HG02678 (cell line): ENCODE measurements around the gene NAGK.
"Not testable (repeated sequence)": the region's sequence is repeated elsewhere in the genome, so short reads cannot be mapped to it uniquely, and the experiment has no call there.

Source experiments
- ATAC-seq: cut with Tn5 transposase; IDR thresholded peaks from one replicate; pipeline ENCODE4 v1.9.1; 2021; ENCODE audit warnings: mild to moderate bottlenecking, moderate library complexity; ENCODE audit not compliant: unreplicated experiment

The NAGK gene

DNA sequence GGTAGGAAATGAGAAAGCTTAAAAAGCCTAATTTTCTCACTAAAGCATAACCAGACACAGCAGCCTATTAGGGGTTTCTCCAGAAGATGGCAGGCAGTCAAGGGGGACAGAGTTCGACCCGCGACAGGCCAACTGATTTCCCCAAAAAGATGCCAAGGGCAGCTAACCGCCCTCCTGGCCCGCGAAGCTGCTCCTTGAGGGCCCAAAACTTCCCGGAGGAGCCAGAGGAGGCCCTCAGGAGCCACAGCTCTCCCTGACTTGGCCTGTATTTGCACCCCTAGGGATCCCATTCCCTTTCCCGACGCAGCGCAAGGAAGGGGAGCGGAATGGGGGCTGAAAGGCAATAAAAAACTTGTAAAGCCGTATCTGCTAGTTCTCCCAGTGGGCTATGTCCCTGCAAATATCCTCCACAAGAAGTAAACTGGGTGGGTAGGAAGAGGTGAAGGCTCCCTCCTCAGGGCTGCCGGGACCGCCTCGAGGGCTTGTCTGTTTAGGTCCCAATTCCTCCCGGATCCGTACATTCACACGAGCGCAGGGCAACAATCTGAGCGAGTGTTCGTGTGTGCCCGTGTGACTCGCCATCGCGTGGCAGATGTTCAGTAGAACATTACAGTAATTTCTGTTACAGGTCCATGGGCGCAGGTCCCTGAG, 756 bp upstream of the NAGK start:
- ATAC-seq = peak; percentile 1

DNA sequence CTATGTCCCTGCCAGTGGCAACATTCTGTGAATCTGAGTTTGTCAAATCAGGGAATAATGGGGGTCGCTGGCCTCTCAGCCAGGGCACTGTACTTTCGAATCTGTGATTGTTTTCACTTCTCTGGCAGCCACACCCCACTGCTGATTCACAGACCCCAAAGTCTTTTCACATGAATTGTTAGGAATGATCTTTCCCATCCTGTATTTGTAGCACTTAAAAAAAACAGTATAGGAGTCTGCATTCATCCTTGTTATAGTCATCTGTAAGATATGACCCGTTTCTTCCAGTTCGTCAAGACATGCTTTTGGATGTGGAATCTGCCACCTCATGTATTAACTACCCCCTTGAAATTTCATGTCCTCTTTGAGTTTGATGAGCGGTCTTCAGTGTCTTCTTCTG, 928 bp downstream of the NAGK start:
- ATAC-seq = no peak

DNA sequence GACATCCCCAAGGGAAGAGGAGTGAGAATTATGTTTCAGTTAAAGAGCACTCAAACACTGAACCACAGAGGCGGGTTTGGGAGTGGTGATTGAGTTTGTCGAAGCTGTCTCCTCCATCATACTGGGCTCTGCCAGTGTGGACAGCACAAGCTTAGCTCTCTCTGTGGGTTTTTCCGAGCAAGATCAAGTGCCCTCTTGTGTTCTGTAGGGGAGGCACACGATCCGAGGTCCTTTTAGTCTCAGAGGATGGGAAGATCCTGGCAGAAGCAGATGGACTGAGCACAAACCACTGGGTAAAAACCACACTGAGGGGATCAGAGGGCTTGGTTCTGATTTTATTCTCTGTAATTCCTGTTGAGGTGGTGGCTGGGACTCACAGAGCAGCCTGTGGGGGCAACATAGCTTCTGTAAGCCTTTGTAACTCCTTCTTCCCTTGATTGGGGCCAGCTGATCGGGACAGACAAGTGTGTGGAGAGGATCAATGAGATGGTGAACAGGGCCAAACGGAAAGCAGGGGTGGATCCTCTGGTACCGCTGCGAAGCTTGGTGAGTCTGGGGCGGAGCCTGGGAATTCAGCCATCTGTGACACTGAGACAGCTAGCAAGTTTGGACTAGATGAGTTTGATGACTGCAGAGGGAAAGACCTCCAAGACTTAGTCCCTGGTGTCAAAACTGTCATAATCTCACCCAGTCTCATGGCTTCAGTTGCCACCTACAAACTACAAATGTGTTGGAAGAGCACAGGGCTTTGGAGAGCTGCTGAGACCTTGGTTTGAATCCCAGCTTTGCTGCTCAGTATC, 2.0 kb downstream of the NAGK start:
- ATAC-seq = no peak

GRCh38 chr2:71071681-71072398, 3.4 kb downstream of the NAGK start:
- ATAC-seq = peak; percentile 45

DNA sequence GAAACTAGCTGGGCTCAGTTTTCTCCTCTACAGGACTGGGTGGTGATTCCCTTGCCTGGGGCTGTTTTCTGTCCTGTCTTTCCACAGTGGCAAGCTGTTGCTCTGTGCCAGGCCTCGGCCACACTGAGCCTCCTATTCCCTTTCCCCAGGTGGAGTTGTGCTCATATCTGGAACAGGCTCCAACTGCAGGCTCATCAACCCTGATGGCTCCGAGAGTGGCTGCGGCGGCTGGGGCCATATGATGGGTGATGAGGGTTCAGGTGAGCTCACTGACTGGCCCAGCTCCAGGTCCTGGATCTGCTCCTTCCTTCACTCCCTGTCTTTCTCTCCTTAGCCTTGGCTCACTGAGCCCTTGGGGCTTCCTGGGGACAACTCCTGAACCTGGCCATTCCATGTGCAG, 4.0 kb downstream of the NAGK start:
- no peak for ATAC-seq

- no peak for ATAC-seq
Measured at GRCh38 chr2:71073475-71073874, 5.0 kb downstream of the NAGK start.

DNA sequence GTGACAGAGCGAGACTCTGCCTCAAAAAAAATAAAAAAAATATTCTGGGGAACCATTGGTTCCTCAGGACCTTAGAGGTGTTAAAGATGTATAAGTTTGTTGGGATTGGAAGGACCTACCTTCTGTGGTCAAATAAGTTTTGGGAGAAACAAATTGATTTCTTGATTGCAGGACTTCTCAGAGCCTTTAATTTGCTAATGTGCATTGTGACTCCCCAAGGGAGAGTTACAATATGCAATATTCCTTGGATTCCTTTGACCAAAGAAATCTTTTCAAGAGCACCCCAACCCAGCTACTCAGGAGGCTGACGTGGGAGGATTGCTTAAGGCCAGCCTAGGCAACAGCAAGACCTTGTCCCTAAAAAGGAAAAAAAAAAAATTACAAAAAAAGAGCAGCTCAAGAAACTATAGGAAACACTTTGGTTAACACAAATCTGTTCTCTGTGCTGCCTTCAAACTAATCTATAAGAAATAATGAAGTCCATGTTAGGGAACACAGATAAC, 6.5 kb downstream of the NAGK start:
- no peak for ATAC-seq

DNA sequence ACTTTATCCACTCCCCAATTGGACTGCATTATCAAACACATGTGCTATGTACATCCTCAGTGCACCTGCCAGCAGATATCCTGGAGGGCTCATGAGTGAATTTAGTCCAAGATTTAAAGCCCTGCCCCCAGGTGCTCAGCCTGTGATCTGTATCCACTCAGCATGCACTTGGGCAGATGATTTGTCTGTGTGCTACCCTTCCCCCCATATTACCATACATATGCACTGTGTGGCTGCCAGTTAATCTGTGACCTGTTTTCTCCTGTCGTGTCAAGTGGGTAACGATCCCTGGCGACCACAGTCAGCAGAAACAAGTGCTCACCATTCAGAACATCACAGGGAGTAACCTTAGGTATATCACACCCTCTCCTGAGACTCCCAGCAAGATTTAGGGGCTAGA, 10.2 kb downstream of the NAGK start:
- ATAC-seq = no peak

DNA sequence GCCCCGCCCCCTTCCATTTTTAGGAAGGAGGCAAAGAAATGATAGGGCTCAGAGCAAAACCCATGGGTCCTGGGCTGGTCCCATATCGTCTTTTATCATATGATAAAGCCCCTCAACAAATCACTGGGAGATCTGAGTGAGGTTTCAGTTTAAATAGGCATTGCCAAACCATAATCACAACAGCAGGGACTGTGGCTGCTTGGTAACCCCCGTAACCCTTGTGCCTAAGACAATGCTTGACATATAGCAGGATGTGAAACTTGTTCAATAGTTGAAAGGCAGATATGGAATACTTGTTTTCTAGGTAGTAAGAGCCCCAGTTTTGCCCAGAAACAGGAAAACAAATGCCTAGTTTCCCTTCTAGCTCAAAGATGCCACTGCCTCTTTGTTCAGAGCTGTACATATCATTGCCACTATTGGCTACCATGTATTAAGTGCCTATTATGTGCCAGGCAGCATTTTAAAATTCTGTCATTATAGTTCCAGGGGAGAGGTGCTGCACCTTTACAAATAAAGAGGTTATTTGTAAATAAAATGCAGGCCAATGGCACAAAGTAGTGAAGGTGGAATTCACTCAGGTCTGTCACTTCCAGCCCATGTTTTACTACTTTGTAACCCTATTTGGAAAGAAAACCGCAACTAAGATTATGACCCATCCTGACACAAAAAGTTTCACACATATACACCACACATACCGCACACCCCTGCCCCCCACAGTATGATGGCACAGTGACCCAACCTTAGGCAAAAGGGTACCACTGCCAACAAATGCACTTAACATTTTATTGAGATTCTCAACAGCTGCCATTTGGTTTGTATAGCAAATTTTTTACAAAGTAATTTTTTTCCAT, 14.2 kb downstream of the NAGK start:
- peak; percentile 46 for ATAC-seq

DNA sequence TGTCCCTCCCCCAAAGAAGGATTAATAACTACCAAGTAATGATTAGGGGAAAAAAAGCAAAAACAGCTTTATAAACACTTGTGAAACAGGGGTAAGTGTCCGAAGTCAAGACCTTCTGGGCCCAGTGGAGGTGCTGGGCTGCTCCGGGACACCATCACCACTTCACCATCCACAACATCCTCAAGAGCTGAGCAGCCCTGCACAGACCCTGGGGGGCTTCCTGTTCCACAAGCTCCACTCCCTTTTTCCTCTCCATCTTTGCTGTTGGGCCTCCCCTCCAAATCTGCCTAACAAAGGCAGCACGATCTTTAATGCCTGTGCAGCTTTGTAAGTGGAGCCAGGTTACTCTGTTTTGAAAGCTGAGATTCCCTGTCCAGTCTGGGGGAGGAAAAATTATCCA, 14.8 kb downstream of the NAGK start:
- not testable (repeated sequence) for ATAC-seq

DNA sequence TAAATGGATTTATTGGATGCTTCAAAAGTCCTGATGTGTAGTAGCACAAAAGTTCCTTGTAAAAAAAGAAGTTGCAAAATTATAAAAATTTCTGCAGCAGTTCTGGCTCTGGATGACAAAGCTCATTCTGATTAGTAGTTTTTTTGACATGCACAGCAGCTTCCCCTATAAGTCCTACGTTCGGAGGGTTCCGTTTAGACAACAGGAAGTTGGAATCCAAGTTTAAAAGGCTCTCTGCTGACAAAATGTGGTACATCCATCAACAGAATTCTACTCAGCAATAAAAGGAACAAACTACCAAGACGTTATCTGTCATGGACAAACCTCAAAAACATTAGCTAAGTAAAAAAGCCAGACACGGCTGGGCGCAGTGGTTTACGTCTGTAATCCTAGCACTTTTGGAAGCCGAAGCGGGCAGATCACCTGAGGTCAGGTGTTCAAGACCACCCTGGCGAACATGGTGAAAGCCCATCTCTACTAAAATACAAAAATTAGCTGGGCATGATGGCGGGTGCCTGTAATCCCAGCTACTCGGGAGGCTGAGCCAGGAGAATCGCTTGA, 15.4 kb downstream of the NAGK start:
- ATAC-seq = not testable (repeated sequence)

DNA sequence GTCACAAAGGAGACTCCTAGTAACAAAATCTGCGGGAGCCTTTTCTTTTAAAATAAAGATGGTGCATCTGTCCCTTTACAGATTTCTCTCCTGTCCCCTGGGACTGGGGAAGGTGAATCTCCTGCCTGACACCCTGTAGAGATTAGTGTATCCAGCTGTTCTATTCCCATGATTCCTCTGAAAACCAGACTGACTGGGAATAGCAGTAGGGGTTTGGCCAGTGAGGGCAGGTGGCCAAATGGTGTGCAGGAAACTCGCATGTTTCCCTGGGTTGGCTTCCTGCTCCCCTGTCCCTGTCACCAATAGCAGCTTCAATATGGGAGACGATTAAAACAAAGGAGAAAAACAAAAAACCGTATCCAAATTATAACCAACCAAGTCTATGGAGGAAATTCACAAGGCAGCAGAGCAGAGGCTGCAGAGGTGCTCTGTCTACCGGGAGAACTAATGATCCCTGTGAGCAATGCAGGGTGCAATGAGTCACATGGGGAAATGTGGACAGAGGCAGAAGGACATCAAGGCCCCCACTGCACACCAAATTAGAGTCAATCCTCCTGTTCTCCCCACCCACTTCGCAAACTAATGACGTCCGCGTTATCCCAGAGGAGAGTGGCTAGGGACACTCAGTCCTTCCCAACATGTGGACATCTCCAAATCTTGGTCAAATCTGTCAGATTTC, 17.0 kb downstream of the NAGK start:
- not testable (repeated sequence) for ATAC-seq

- not testable (repeated sequence) for ATAC-seq
Measured at GRCh38 chr2:71089475-71089874, 21.0 kb downstream of the NAGK start.

DNA sequence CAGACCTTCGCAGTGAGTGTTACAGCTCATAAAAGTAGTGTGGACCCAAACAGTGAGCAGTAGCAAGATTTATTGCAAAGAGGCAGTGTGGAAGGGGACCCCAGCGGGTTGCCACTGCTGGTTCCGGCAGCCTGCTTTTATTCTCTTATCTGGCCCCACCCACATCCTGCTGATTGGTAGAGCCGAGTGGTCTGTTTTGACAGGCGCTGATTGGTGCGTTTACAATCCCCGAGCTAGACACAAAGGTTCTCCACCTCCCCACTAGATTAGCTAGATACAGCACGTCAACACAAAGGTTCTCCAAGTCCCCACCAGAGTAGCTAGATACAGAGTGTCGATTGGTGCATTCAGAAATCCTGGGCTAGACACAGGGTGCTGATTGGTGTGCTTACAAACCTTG, 23.4 kb downstream of the NAGK start:
- ATAC-seq = not testable (repeated sequence)

DNA sequence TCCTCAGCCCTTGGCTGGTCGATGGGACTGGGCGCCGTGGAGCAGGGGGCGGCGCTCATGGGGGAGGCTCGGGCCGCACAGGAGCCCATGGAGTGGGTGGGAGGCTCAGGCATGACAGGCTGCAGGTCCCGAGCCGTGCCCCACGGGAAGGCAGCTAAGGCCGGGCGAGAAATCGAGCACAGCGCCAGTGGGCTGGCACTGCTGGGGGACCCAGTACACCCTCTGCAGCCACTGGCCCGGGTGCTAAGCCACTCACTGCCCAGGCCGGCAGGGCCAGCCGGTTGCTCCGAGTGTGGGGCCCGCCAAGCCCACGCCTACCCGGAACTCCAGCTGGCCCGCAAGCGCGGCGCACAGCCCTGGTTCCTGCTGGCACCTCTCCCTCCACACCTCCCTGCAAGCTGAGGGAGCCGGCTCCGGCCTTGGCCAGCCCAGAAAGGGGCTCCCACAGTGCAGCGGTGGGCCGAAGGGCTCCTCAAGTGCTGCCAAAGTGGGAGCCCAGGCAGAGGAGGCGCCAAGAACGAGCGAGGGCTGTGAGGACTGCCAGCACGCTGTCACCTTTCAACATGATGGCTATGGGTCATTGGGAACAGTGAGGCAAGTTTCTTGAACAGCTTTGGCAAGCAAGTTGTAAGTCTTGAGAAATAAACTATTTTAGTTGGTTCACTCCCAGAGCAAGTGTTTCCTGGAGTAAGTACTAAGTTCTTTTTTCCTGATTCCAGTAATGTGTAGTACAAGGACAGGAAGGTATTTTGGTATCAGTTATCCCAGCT, 24.2 kb downstream of the NAGK start:
- not testable (repeated sequence) for ATAC-seq

DNA sequence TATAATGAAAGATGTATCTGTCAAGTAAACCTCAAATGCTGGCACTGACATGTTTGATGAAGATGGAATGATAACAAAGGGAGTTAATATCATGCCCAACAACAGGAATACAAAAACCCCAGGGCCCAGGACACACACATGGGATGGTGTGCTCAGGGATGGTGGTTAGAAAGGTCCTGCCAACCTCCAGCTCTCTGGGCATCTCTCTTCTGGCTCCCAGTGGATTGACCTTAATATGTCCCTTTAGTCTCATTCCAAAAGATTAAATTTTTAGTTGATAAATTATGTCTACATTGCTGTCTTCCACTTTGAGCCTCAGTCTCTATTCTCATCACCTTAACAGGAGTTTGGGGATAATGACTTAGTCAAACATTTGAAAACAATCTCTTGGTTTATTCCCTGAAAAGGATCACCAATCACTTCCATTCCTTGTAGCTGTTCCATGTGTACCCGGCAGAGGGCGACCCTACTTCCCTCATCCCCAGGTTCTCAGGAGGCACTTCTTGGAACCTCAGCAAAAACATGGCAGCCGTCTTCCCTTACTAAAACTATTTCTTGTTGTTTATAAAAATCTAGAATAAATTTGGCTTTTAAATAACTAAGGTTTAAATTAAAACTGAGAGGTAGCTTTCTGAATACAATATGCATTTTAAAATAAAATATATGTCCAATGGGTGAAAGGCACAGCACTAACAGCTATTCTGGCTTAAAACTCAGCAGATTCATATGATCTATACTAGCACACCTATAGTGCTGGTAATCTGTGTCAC, 31.9 kb downstream of the NAGK start:
- peak; percentile 58 for ATAC-seq

DNA sequence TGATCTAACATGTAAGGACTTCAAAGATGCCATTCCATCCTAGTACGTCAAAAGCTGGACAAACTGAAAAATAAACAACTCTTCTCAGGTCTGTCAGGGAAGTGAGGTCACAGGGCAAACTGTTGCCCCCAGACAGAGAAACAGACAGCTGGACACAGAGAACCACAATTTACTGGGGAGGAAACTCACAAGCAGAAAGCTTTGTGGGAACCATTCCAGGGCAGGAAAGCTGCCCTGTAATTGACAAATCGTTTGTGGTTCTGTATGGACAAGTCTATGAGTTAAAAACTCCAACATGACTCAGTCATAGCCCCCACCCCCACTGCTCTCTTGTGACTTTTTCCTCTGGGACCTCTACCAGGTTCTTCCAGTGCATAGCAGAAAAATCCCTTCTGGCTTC, 33.2 kb downstream of the NAGK start:
- ATAC-seq = no peak

GRCh38 chr2:71102981-71103681, 34.7 kb downstream of the NAGK start:
- ATAC-seq = no peak
